ENCODE data around the gene GALNT14. TPM values are rescaled to one million over a fixed set of nuclear protein-coding genes. Genes with fewer than 3 reads are reported as not detected.

The GALNT14 gene
- total and polyA plus RNA-seq, 2 of the 8 experiments (the other 6 are each of a cell fraction or from before 2014, with no cell fraction given), result 13.0 to 13.7 TPM

- 72% methylated on average over 5 of the region's 5 CpGs; no CpG with 5 or more reads in 1 of the 2 experiments for WGBS, 2 experiments (ENCODE audit: extremely low coverage in 1 of 2, insufficient coverage in 1 of 2, insufficient read length in 1 of 2, insufficient replicate concordance in 2 of 2, low coverage in 1 of 2, low lambda C conversion rate in 2 of 2, missing lambda C conversion rate in 1 of 2)
Observed at GRCh38 chr2:30933496-30933895, 204.7 kb downstream of the GALNT14 start.

More at GRCh38 chr2:30933496-30933895, 204.7 kb downstream of the GALNT14 start:
- H3K79me1 ChIP-seq (ENCODE audit: low read depth, low read length), result no peaks in the 10 kb centered on the region
- no peak overlapping the region for H2BK12ac ChIP-seq (ENCODE audit: low read depth, low read length)
- H2BK20ac ChIP-seq (ENCODE audit: low read length), result no peak overlapping the region
- H3K27ac ChIP-seq (ENCODE audit: low read depth, low read length), result no peak overlapping the region
- H3K4ac ChIP-seq (replicated peaks; ENCODE audit: insufficient read length, low read depth, low read length), result no peak overlapping the region
- H4K91ac ChIP-seq (replicated peaks; ENCODE audit: insufficient read length, low read length), result no peak overlapping the region
- no peak overlapping the region for H4K8ac ChIP-seq (ENCODE audit: extremely low read depth, insufficient read depth, low read length)
- H3K4me3 ChIP-seq (ENCODE audit: extremely low read depth in 1 of 4, insufficient read depth in 2 of 4, low read depth in 3 of 4, low read length in 4 of 4), result no peak overlapping the region
- H3K18ac ChIP-seq (ENCODE audit: extremely low read depth, low read length), result no peak overlapping the region
- no peak overlapping the region for H2BK120ac ChIP-seq (replicated peaks; ENCODE audit: low read depth, low read length)
- CTCF ChIA-PET (ENCODE audit: partially characterized antibody), result interaction anchor here (0.6 to 1.5 kb wide), 5 partner anchors 13 to 400 kb away, joined by 3 to 5 read pairs (median 3); no protein-coding TSS in a partner anchor
- no peaks in the 10 kb centered on the region for H3K9me3 ChIP-seq (ENCODE audit: insufficient read depth in 2 of 2, low read depth in 1 of 2, low read length in 1 of 2)
- TF ChIP-seq RXRA (IDR thresholded peaks at IDR 0.05; ENCODE audit: insufficient read depth, low read depth, low read length) (no peak), SP1 (IDR thresholded peaks at IDR 0.05; ENCODE audit: low read depth, low read length) (no peak), RAD21 (IDR thresholded peaks at IDR 0.05 in 1 of 2, conservative IDR thresholded peaks at IDR 0.05 in 1 of 2; ENCODE audit: low read depth in 2 of 2, low read length in 2 of 2) (no peak), BCL11A (IDR thresholded peaks at IDR 0.05; ENCODE audit: low read depth in 2 of 2, low read length in 2 of 2) (no peak), RFX5 (IDR thresholded peaks at IDR 0.05; ENCODE audit: borderline replicate concordance, low read depth, low read length) (no peak), FOSL1 (IDR thresholded peaks at IDR 0.05; ENCODE audit: insufficient read depth, low read depth, low read length) (no peak), CHD2 (IDR thresholded peaks at IDR 0.05; ENCODE audit: low read length) (no peak), RNF2 (IDR thresholded peaks at IDR 0.05; ENCODE audit: borderline replicate concordance, low read depth, low read length, missing control alignments, poor library complexity, severe bottlenecking) (no peak), RBBP5 (IDR thresholded peaks at IDR 0.05; ENCODE audit: borderline replicate concordance, low read depth, low read length) (no peak), SIN3A (conservative IDR thresholded peaks at IDR 0.05 in 1 of 2, IDR thresholded peaks at IDR 0.05 in 1 of 2; ENCODE audit: low read depth in 1 of 2, low read length in 2 of 2) (no peak)
- H4K20me1 ChIP-seq (replicated peaks in 1 of 2; ENCODE audit: control insufficient read depth in 1 of 2, insufficient read depth in 2 of 2, low read length in 2 of 2), result no peaks in the 10 kb centered on the region
- no peak overlapping the region for H3K4me2 ChIP-seq (ENCODE audit: insufficient read depth in 1 of 2, low read depth in 2 of 2, low read length in 2 of 2)
- H2BK15ac ChIP-seq (ENCODE audit: low read length), result no peak overlapping the region
- H2BK5ac ChIP-seq (ENCODE audit: low read depth, low read length), result no peak overlapping the region
- FAIRE-seq (no peak), DNase-seq (ENCODE audit: low read depth in 1 of 2, low spot score in 2 of 2) (no peak)
- POLR2A ChIA-PET (ENCODE audit: partially characterized antibody), result no interaction called here
- peaks cover 4 to 16% (median 12%) of the 10 kb centered on the region in 4 experiments; a peak in 6 of 7 replicates for H3K4me1 ChIP-seq (replicated peaks in 1 of 4; ENCODE audit: control insufficient read depth in 3 of 4, insufficient read depth in 4 of 4, low read length in 3 of 4)
- H3K14ac ChIP-seq (ENCODE audit: insufficient read length), result no peak overlapping the region
- H2AK5ac ChIP-seq (ENCODE audit: low read depth, low read length), result no peak overlapping the region
- H4K5ac ChIP-seq (ENCODE audit: insufficient read length, low read depth, low read length), result no peak overlapping the region
- no peak overlapping the region for H3K56ac ChIP-seq (replicated peaks; ENCODE audit: insufficient read length, low read depth, low read length)
- H3K23me2 ChIP-seq (ENCODE audit: low read depth, low read length), result peaks cover 2% of the 10 kb centered on the region; the same call in 1 of the 2 replicates
- H3K79me2 ChIP-seq (ENCODE audit: control insufficient read depth in 1 of 2, insufficient read depth in 2 of 2, low read length in 2 of 2), result no peaks in the 10 kb centered on the region
- no peak overlapping the region for H3K9ac ChIP-seq (replicated peaks in 1 of 4; ENCODE audit: extremely low read depth in 1 of 4, low read depth in 3 of 4, low read length in 3 of 4)
- H2AFZ ChIP-seq (ENCODE audit: low read length), result no peak overlapping the region
- peaks cover 0 to 2% (median 0%) of the 10 kb centered on the region in 4 experiments; a peak in 1 of 8 replicates for H3K36me3 ChIP-seq (ENCODE audit: control insufficient read depth in 2 of 4, insufficient read depth in 4 of 4, low read length in 3 of 4)
- H3K23ac ChIP-seq (ENCODE audit: insufficient read length), result no peak overlapping the region
- peaks cover 0 to 2% (median 0%) of the 10 kb centered on the region in 4 experiments; a peak in 1 of 7 replicates for H3K27me3 ChIP-seq (replicated peaks in 1 of 4; ENCODE audit: control insufficient read depth in 3 of 4, extremely low read depth in 1 of 4, insufficient read depth in 3 of 4, low read length in 3 of 4)

All from H1 (cell line).